Measurements from ENCODE around the gene EFL1. TPM values are rescaled to one million over a fixed set of nuclear protein-coding genes. Genes with fewer than 3 reads are reported as not detected.
"Not testable (repeated sequence)": the region's sequence is repeated elsewhere in the genome, so short reads cannot be mapped to it uniquely, and the experiment has no call there.

The EFL1 gene
- total and polyA plus RNA-seq, 9 of the 15 experiments (the other 6 are each of a cell fraction or from before 2014, with no cell fraction given) = 4.8 to 32.5 (median 16.9) TPM

- H3K27me3 ChIP-seq (ENCODE audit: control insufficient read depth in 2 of 2, insufficient read depth in 2 of 2, low read length in 2 of 2); FAIRE-seq; in situ Hi-C loops (cut with MboI); intact Hi-C loops (cut with micrococcal nuclease); DNase-seq (ENCODE audit: extremely low read depth in 1 of 4, low spot score in 3 of 4); CTCF ChIA-PET (ENCODE audit: low intra/inter-chr PET ratio); H3K9me1 ChIP-seq (ENCODE audit: control insufficient read depth, insufficient read depth, low read length); H3K9ac ChIP-seq (ENCODE audit: insufficient read depth in 1 of 2, low read depth in 2 of 2, low read length in 2 of 2); H2AFZ ChIP-seq (ENCODE audit: low read depth, low read length); H3K36me3 ChIP-seq (ENCODE audit: control insufficient read depth, insufficient read depth, low read length); H4K20me1 ChIP-seq (replicated peaks; ENCODE audit: control insufficient read depth, insufficient read depth, low read length); H3K4me3 ChIP-seq; H3K27ac ChIP-seq (ENCODE audit: extremely low read depth, low read depth, low read length); ATAC-seq; BruUV-seq (replicated peaks); H3K4me2 ChIP-seq (ENCODE audit: insufficient read depth, low read length); H3K79me2 ChIP-seq (ENCODE audit: control insufficient read depth, insufficient read depth, low read length); H3K9me3 ChIP-seq (replicated peaks; ENCODE audit: control insufficient read depth, insufficient read depth, low read depth, low read length): not testable (repeated sequence)
- WGBS (ENCODE audit: insufficient coverage, low coverage, missing lambda C conversion rate) = 57% methylated on average over 2 of the region's 2 CpGs
- POLR2A ChIA-PET = interaction anchor here (1.2 kb wide), 1 partner anchor 12 kb away, joined by 3 read pairs; no protein-coding TSS in a partner anchor
- peaks cover 7 to 15% of the 10 kb centered on the region in 2 experiments; a peak in 4 of 5 replicates for H3K4me1 ChIP-seq (replicated peaks in 1 of 2; ENCODE audit: control insufficient read depth in 2 of 2, insufficient read depth in 2 of 2, low read length in 2 of 2)
Observed at GRCh38 chr15:82268454-82268853, 5.9 kb upstream of the EFL1 start.

GRCh38 chr15:82267137-82267536, 4.6 kb upstream of the EFL1 start:
- FAIRE-seq = peak; percentile 62
- H3K27ac ChIP-seq (ENCODE audit: extremely low read depth, low read depth, low read length) = peak overlapping the region; percentile 1; the same call in 1 of the 3 replicates
- H3K9ac ChIP-seq (ENCODE audit: insufficient read depth in 1 of 2, low read depth in 2 of 2, low read length in 2 of 2); H2AFZ ChIP-seq (ENCODE audit: low read depth, low read length); H3K4me3 ChIP-seq; H3K27me3 ChIP-seq (ENCODE audit: control insufficient read depth in 2 of 2, insufficient read depth in 2 of 2, low read length in 2 of 2); ATAC-seq; in situ Hi-C loops (cut with MboI); H3K9me1 ChIP-seq (ENCODE audit: control insufficient read depth, insufficient read depth, low read length); H3K36me3 ChIP-seq (ENCODE audit: control insufficient read depth, insufficient read depth, low read length); intact Hi-C loops (cut with micrococcal nuclease); H4K20me1 ChIP-seq (replicated peaks; ENCODE audit: control insufficient read depth, insufficient read depth, low read length); H3K9me3 ChIP-seq (replicated peaks; ENCODE audit: control insufficient read depth, insufficient read depth, low read depth, low read length); BruUV-seq (replicated peaks); TF ChIP-seq TEAD4 (CRISPR knock-in tag; IDR thresholded peaks at IDR 0.05; ENCODE audit: borderline replicate concordance): not testable (repeated sequence)
- peaks cover 14 to 15% of the 10 kb centered on the region in 2 experiments; a peak in 4 of 5 replicates for H3K4me1 ChIP-seq (replicated peaks in 1 of 2; ENCODE audit: control insufficient read depth in 2 of 2, insufficient read depth in 2 of 2, low read length in 2 of 2)
- WGBS (ENCODE audit: insufficient coverage, low coverage, missing lambda C conversion rate) = 3% methylated on average over 2 of the region's 2 CpGs
- peak in 1 of 4 experiments; percentile 70 for DNase-seq (ENCODE audit: extremely low read depth in 1 of 4, low spot score in 3 of 4)
- ChIA-PET POLR2A (interaction anchor here (1.4 kb wide), 1 partner anchor 14 kb away, joined by 4 read pairs; no protein-coding TSS in a partner anchor), CTCF (ENCODE audit: low intra/inter-chr PET ratio) (interaction anchor here (0.6 kb wide), 1 partner anchor 122 kb away, joined by 3 read pairs; no protein-coding TSS in a partner anchor)
- peak overlapping the region; percentile 50 for H3K4me2 ChIP-seq (ENCODE audit: insufficient read depth, low read length)
- peaks cover 14% of the 10 kb centered on the region for H3K79me2 ChIP-seq (ENCODE audit: control insufficient read depth, insufficient read depth, low read length)
- TF ChIP-seq GATA2 (CRISPR knock-in tag; IDR thresholded peaks at IDR 0.05) (peak; percentile 61; the same call in 1 of the 2 replicates), KDM1A (IDR thresholded peaks at IDR 0.05) (peak; percentile 56 to 69; a peak in 2 of 4 replicates), HDAC1 (IDR thresholded peaks at IDR 0.05) (peak in 1 of 2 experiments; percentile 42; a peak in 1 of 4 replicates), TAL1 (IDR thresholded peaks at IDR 0.05) (peak; percentile 76), CBFA2T2 (conservative IDR thresholded peaks at IDR 0.05) (peak; percentile 76), CCNT2 (IDR thresholded peaks at IDR 0.05; ENCODE audit: borderline replicate concordance, extremely low read depth, insufficient read length, low read depth, low read length) (peak; percentile 54), TEAD1 (CRISPR knock-in tag; IDR thresholded peaks at IDR 0.05) (peak in 1 of 2 experiments; percentile 42; a peak in 1 of 4 replicates), JUND (IDR thresholded peaks at IDR 0.05; ENCODE audit: borderline replicate concordance, low read depth, low read length) (0 out of 2 replicates have a peak, but pooled peaks have one; percentile 26), JUND (tag; IDR thresholded peaks at IDR 0.05; ENCODE audit: borderline replicate concordance, low read depth, low read length) (peak; percentile 46; the same call in 2 of the 3 replicates), ETV5 (CRISPR knock-in tag; IDR thresholded peaks at IDR 0.05; ENCODE audit: low read depth) (peak; percentile 65), TEAD4 (IDR thresholded peaks at IDR 0.05; ENCODE audit: low read length) (peak; percentile 79), ATF7 (IDR thresholded peaks at IDR 0.05) (0 out of 2 replicates have a peak, but pooled peaks have one; percentile 20), SMARCE1 (IDR thresholded peaks at IDR 0.05) (peak; percentile 74; the same call in 1 of the 2 replicates), EP300 (IDR thresholded peaks at IDR 0.05; ENCODE audit: low read length) (peak; percentile 52; the same call in 1 of the 2 replicates), MEIS2 (IDR thresholded peaks at IDR 0.05; ENCODE audit: partially characterized antibody) (peak; percentile 35), DPF2 (IDR thresholded peaks at IDR 0.05) (peak; percentile 89), FOSL1 (tag; conservative IDR thresholded peaks at IDR 0.05) (peak; percentile 41; the same call in 1 of the 2 replicates), CREM (IDR thresholded peaks at IDR 0.05; ENCODE audit: low read depth) (0 out of 2 replicates have a peak, but pooled peaks have one; percentile 37)

Measured in K562 (cell line).